ENCODE data around the gene DNAJC11.

Gene DNAJC11

DNA sequence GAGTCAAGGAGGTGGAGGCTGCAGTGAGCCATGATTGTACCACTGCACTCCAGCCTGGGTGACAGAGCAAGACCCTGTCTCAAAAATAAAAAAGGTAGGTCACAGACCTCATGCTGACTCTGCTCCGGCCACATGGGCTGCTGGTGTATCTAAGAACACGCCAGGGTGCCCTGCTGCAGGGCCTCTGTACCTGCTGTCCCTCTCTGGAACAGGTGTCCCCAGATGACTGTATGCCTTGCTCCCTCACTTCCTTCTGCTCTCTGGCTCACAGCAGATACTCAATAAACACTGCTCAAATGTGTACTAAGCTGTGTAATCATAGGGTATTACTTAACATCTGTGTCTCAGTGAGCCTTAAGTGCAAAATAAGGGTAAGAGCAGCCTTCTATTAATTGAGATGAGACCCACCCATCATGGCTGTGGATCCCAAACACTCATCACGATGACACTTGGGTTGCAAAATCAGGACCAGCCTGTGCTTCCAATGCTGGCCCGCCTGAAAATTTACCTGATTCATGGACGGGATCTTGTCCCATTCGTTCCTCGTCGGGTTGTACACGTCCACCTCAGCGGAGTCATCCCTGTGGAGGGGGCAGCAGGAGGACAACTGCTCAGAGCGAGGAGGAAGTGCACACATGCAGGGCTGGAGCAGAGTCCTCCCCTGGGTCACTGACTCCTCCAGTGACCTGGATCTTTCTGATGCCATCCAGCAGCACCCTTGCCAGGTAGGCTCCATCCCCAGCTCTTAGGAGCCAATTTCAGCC is 106.5 kb downstream of the DNAJC11 start:
- TF ChIP-seq, protein P1, sequence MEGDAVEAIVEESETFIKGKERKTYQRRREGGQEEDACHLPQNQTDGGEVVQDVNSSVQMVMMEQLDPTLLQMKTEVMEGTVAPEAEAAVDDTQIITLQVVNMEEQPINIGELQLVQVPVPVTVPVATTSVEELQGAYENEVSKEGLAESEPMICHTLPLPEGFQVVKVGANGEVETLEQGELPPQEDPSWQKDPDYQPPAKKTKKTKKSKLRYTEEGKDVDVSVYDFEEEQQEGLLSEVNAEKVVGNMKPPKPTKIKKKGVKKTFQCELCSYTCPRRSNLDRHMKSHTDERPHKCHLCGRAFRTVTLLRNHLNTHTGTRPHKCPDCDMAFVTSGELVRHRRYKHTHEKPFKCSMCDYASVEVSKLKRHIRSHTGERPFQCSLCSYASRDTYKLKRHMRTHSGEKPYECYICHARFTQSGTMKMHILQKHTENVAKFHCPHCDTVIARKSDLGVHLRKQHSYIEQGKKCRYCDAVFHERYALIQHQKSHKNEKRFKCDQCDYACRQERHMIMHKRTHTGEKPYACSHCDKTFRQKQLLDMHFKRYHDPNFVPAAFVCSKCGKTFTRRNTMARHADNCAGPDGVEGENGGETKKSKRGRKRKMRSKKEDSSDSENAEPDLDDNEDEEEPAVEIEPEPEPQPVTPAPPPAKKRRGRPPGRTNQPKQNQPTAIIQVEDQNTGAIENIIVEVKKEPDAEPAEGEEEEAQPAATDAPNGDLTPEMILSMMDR (conservative IDR thresholded peaks at IDR 0.05; ENCODE audit: control insufficient read depth, insufficient read depth, low read depth, low read length), result no peak
- no peak overlapping the region for H3K4me3 ChIP-seq (ENCODE audit: control insufficient read depth, low read depth, low read length)
- DNase-seq (ENCODE audit: low read depth), result no peak

DNA sequence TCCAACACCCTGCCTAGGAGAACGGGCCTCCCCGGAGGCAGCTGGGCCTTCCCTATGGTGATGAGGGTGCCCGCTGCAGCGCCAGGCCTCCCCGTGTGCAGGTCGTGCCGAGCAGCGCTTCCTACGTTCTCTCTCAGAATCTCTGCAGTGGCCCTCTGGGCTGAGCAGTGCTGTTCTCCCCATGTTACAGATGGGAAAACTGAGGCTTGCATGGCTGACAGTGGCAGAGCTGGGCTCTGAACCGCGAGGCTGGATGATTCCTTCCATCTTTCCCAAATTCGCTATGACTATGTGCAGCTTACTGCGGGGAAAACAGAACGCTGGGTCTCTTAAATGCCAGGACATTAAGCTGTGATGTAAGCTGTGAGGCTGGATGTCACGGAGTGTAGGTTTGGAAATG is 107.8 kb downstream of the DNAJC11 start:
- H3K4me3 ChIP-seq (ENCODE audit: control insufficient read depth, low read depth, low read length), result no peak overlapping the region
- TF ChIP-seq, protein P1 (conservative IDR thresholded peaks at IDR 0.05; ENCODE audit: control insufficient read depth, insufficient read depth, low read depth, low read length), result no peak
- no peak for DNase-seq (ENCODE audit: low read depth)

DNA sequence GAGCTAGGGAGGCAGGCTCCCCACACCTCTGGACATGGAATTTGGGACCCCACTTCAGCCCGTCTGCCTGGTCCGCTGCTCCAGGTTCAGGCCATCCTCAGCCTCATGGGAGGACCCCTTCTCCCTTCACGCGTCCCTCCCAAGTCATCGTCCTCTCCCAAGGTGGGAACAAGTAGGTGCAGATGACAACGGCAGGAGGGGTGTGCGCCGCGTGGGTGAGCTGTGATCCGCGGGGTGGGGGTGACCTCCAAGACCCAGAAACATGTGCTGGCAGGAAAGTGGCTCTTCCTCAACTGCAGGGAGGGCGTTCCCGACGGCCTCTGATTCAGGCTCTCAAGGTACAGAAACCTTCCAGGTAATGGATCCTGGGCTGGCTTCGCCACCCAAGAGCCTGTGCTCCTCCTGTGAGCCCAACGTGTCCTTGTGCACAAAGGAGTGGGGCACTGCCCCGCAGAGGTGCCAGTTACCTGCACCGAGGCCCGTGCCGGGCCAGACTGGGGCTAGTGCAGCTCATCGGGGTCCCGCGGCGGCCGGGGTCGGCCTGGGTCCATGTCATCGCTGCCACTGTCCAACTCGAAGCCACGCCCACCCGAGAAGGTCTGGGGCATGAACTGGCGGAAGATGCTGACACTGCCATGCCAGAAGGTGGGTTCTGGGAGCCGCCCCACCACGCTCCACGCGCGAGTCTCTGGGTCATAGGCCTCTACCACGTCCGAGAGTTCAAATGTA is 108.6 kb downstream of the DNAJC11 start:
- TF ChIP-seq, protein P1 (conservative IDR thresholded peaks at IDR 0.05; ENCODE audit: control insufficient read depth, insufficient read depth, low read depth, low read length), result no peak
- DNase-seq (ENCODE audit: low read depth), result no peak
- no peak overlapping the region for H3K4me3 ChIP-seq (ENCODE audit: control insufficient read depth, low read depth, low read length)

DNA sequence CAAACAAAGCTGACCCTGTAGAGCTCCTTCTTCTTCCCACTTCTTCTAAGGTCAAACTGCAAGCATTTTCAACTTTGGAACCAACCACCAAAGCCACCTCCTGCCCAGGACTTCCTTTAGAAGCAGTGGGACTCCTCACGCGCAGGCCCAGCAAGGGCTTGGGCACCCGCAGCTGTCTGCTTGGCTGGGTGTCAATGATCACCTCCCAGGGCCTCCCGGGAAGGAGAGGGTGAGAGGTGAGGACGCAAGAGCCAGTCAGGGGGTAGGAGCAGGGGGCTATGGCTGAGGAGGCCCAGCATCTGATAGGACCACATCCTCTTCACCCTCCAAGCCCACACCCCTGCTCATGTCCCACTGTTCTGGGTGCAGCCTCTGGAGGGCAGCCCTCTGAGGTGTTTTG is 109.2 kb downstream of the DNAJC11 start:
- TF ChIP-seq, protein P1 (conservative IDR thresholded peaks at IDR 0.05; ENCODE audit: control insufficient read depth, insufficient read depth, low read depth, low read length), result no peak
- H3K4me3 ChIP-seq (ENCODE audit: control insufficient read depth, low read depth, low read length), result no peak overlapping the region
- DNase-seq (ENCODE audit: low read depth), result no peak

DNA sequence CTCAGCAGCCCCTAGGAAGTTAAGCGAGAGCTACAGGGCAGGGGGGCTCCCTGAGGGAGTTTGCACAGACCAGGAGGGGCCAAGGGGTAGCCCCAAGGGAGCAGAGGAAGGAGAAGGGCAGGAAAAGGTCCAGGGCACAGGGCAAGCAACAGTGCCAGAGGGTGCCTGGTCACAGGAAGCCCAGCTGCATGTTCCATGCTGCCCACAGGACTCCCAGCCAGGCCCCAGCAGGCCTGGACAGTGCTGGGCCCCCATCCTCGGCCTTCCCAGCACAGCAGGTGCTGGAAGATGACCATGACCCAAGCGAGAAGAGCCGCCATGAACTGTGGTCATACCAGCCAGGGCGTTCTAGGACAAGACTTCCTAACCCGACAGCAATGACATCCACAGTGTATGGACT is 110.0 kb downstream of the DNAJC11 start:
- no peak overlapping the region for H3K4me3 ChIP-seq (ENCODE audit: control insufficient read depth, low read depth, low read length)
- TF ChIP-seq, protein P1 (conservative IDR thresholded peaks at IDR 0.05; ENCODE audit: control insufficient read depth, insufficient read depth, low read depth, low read length), result no peak
- no peak for DNase-seq (ENCODE audit: low read depth)

DNA sequence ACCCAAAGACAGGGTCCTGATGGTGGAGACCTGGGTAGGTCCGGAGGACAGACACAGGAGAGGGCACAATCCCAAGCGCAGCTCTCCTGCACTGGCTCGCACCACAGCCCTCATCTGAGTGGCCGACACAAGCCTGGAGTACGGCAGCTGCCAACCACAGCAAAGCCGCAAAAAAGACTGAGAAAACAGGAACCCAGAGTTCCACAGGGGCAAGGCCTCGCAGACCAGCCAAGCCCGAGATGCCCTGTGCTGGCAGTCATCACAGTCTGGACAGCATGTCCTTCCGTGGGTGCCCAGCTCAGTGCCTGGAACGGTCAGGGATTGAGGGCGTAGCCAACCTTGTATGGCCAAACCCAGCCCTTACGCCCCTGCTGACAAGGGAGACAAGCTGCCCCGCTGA is 110.4 kb downstream of the DNAJC11 start:
- no peak for DNase-seq (ENCODE audit: low read depth)

More for the DNA sequence above, 110.4 kb downstream of the DNAJC11 start:
- TF ChIP-seq, protein P1 (conservative IDR thresholded peaks at IDR 0.05; ENCODE audit: control insufficient read depth, insufficient read depth, low read depth, low read length), result no peak
- H3K4me3 ChIP-seq (ENCODE audit: control insufficient read depth, low read depth, low read length), result no peak overlapping the region
